ENCODE data around the gene RRP9. TPM values are rescaled to one million over a fixed set of nuclear protein-coding genes. Genes with fewer than 3 reads are reported as not detected.

Gene RRP9
- total RNA-seq, 4 donors from 2014 or later: 7.1 to 29.5 (median 11.1) TPM

DNA sequence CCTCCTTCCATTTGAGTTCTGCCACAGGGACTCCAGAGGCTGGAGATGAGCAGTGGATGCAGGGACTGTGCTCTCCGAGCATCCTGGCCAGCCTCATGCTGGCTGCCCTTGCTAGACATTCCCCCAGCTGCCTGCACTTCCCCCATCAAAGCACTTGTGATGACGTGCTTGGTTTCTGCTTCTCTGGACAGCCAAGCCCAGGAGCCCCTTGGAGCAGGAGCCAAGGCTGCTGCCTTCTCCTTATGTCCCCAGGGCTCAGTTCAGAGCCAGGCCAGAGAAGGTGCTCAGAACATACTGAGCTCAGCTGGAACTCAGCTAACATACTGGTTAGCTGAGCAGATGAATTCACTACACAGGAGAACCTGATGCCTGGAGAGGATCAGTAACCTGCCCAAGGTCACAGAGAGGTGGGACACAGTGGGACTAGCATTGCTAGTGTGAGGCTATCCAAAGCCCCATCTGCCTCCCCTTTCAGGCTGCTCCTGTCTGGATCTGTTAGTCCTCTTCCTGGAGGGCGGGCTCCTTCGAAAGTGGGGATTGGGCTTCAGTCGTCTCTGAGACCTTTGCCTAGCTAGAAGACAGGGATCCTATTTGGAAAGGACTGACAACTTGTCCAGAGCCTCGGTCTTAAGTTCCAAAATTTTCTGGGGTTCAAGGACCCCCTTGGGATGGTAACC, 21.3 kb upstream of the RRP9 start:
- no peaks in the 10 kb centered on the region for H3K9me3 ChIP-seq
- in situ Hi-C loops (cut with MboI; ENCODE audit: low pct_ligation_motif_present in 1 of 4, low pct_unique_long_range_greater_than_20kb in 1 of 4, low sequenced_read_pairs in 3 of 4) (no loop called here), intact Hi-C loops (cut with DNase I; ENCODE audit: low total_unique reads) (no loop called here)
- 74 to 93% methylated on average over 3 to 6 of the region's 6 CpGs for WGBS, 2 donors (ENCODE audit: low coverage in 1 of 2)
- no peak overlapping the region for H3K27ac ChIP-seq
- H3K4me3 ChIP-seq: no peak overlapping the region
- H3K27me3 ChIP-seq: no peaks in the 10 kb centered on the region
- no peaks in the 10 kb centered on the region for H3K36me3 ChIP-seq
- TF ChIP-seq, protein P1, sequence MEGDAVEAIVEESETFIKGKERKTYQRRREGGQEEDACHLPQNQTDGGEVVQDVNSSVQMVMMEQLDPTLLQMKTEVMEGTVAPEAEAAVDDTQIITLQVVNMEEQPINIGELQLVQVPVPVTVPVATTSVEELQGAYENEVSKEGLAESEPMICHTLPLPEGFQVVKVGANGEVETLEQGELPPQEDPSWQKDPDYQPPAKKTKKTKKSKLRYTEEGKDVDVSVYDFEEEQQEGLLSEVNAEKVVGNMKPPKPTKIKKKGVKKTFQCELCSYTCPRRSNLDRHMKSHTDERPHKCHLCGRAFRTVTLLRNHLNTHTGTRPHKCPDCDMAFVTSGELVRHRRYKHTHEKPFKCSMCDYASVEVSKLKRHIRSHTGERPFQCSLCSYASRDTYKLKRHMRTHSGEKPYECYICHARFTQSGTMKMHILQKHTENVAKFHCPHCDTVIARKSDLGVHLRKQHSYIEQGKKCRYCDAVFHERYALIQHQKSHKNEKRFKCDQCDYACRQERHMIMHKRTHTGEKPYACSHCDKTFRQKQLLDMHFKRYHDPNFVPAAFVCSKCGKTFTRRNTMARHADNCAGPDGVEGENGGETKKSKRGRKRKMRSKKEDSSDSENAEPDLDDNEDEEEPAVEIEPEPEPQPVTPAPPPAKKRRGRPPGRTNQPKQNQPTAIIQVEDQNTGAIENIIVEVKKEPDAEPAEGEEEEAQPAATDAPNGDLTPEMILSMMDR (IDR thresholded peaks at IDR 0.05): no peak
- TF ChIP-seq POLR2A (IDR thresholded peaks at IDR 0.05): no peak
- no peak for TF ChIP-seq POLR2AphosphoS5 (IDR thresholded peaks at IDR 0.05)
- TF ChIP-seq EP300 (IDR thresholded peaks at IDR 0.05; ENCODE audit: low read depth): no peak
- peaks cover 4 to 24% (median 17%) of the 10 kb centered on the region in 4 donors for H3K4me1 ChIP-seq
- no peak for DNase-seq

DNA sequence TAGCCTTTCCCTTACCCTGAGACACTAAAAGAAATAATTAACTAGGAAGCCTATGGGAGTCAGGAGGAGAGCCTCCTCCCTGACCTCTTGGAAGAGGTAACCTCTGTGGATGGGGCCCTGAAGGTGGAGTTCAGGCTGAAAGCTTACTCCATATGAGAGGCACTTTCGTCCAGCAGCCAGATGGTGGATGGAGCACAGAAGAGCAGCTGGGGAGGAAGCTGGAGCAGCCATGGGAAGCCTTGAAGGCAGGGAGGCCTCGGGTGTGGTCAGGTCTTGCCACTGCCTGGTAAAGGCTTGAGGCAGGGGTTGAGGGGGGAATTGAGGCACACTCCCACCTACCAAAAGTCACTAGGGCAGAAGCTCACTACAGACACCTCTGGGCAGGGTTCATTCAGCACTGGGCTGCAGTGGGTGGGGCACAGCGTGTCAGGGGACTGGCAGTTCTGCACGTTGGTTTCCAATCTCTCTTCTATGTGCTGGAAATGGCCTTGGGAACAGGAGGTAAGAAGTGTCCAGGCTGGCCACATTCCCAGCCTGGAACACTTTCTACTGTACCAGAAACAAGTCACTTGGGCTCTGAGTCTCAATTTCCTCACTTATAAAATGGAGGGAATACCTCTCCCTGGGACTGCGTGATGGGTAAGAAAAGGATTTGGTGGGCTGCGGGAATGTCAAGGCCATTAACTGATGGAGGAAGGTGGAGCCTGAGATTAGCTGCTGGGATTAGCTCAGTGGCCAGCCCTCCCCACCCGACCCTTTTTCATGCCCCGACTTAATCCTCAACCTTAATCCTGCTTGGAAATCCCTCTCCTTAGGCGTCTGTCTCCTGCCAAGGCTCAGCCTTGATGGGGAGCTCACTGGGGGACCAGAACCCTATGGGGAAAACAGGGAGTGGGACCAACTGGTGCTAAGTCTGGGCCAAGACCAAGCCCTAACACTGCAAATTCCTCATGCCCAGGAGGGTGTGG, 20.2 kb upstream of the RRP9 start:
- DNase-seq: no peak
- TF ChIP-seq, protein P1 (IDR thresholded peaks at IDR 0.05): no peak
- TF ChIP-seq POLR2A (IDR thresholded peaks at IDR 0.05): no peak
- no peak for TF ChIP-seq EP300 (IDR thresholded peaks at IDR 0.05; ENCODE audit: low read depth)
- no peak for TF ChIP-seq POLR2AphosphoS5 (IDR thresholded peaks at IDR 0.05)
- Histone ChIP-seq H3K9me3 (no peaks in the 10 kb centered on the region), H3K4me3 (no peak overlapping the region), H3K4me1 (peaks cover 3 to 20% (median 14%) of the 10 kb centered on the region in 4 donors), H3K27ac (no peak overlapping the region), H3K36me3 (no peaks in the 10 kb centered on the region), H3K27me3 (no peaks in the 10 kb centered on the region)
- WGBS, 2 donors (ENCODE audit: low coverage in 1 of 2): 40 to 57% methylated on average over 1 to 9 of the region's 9 CpGs
- in situ Hi-C loops (cut with MboI; ENCODE audit: low pct_ligation_motif_present in 1 of 4, low pct_unique_long_range_greater_than_20kb in 1 of 4, low sequenced_read_pairs in 3 of 4) (no loop called here), intact Hi-C loops (cut with DNase I; ENCODE audit: low total_unique reads) (no loop called here)

DNA sequence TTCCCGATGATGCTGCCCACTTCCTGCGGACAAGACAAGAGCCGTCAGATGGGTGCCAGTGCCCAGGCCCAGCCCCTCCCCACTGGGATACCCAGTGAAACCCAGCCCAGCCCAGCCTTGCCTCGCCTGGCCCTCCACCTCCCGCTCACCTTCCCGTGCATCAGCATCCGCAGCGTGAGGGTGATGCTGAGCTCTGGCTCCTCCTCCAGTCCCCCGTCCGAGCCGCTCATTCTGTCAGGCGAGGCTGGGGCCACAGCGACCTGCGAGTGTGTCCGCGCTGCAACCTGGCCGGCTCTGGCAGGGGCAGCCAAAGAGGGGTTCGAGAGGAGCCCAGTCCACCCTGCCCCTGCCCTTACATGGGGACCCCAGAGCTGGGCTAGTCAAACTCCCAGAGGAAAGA, 19.3 kb upstream of the RRP9 start:
- Histone ChIP-seq H3K4me3 (no peak overlapping the region), H3K4me1 (peaks cover 0 to 19% (median 13%) of the 10 kb centered on the region in 4 donors), H3K27ac (no peak overlapping the region), H3K36me3 (no peaks in the 10 kb centered on the region), H3K27me3 (peaks cover 7% of the 10 kb centered on the region), H3K9me3 (no peaks in the 10 kb centered on the region)
- in situ Hi-C loops (cut with MboI; ENCODE audit: low pct_ligation_motif_present in 1 of 4, low pct_unique_long_range_greater_than_20kb in 1 of 4, low sequenced_read_pairs in 3 of 4) (no loop called here), intact Hi-C loops (cut with DNase I; ENCODE audit: low total_unique reads) (no loop called here)
- no peak for DNase-seq
- 95% methylated on average over 18 of the region's 18 CpGs; no CpG with 5 or more reads in 1 of the 2 donors for WGBS, 2 donors (ENCODE audit: low coverage in 1 of 2)
- TF ChIP-seq POLR2AphosphoS5 (IDR thresholded peaks at IDR 0.05) (no peak), EP300 (IDR thresholded peaks at IDR 0.05; ENCODE audit: low read depth) (no peak), POLR2A (IDR thresholded peaks at IDR 0.05) (no peak)
- TF ChIP-seq, protein P1 (IDR thresholded peaks at IDR 0.05): no peak

DNA sequence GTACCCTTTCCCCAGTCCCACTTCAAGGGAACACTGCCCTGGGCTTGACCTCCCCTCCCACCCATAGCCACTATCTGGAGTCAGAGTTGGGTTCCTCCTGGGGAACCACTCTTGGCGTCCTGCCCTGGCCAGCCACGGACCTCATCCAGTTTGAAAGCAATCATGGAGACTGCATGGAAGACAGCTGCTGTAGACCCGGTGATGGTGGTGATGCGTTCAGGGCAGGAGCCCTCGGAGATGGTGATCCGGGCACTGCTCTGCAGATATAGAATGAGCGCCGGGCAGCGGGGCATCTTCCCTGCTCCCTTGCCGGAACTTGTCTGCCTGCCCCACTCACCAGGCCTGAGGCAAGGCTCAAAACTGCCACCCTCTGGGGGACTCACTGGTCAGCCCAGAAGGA, 18.7 kb upstream of the RRP9 start:
- TF ChIP-seq POLR2AphosphoS5 (IDR thresholded peaks at IDR 0.05): no peak
- no peak for TF ChIP-seq EP300 (IDR thresholded peaks at IDR 0.05; ENCODE audit: low read depth)
- TF ChIP-seq POLR2A (IDR thresholded peaks at IDR 0.05): no peak
- TF ChIP-seq, protein P1 (IDR thresholded peaks at IDR 0.05): no peak
- WGBS, 2 donors (ENCODE audit: low coverage in 1 of 2): 86 to 95% methylated on average over 4 to 10 of the region's 10 CpGs
- Histone ChIP-seq H3K27ac (no peak overlapping the region), H3K9me3 (no peaks in the 10 kb centered on the region), H3K36me3 (no peaks in the 10 kb centered on the region), H3K27me3 (peaks cover 12% of the 10 kb centered on the region), H3K4me3 (no peak overlapping the region), H3K4me1 (peaks cover 0 to 24% (median 10%) of the 10 kb centered on the region in 4 donors)
- no peak for DNase-seq
- in situ Hi-C loops (cut with MboI; ENCODE audit: low pct_ligation_motif_present in 1 of 4, low pct_unique_long_range_greater_than_20kb in 1 of 4, low sequenced_read_pairs in 3 of 4): no loop called here
- intact Hi-C loops (cut with DNase I; ENCODE audit: low total_unique reads): no loop called here
